Mucosa of rectum (tissue), 2 donors: ENCODE results near the gene PATJ.
"Not testable (repeated sequence)": the region's sequence is repeated elsewhere in the genome, so short reads cannot be mapped to it uniquely, and the experiment has no call there.

Experiments
- H3K27ac ChIP-seq, 2 donors: one replicate each; pipeline ENCODE4 v1.7.0; 2013; ENCODE audit warnings: inconsistent platforms in 2 of 2, low read depth in 2 of 2, low read length in 2 of 2
- H3K27me3 ChIP-seq, 2 donors: one replicate each; pipeline ENCODE4 v1.7.0; 2013; ENCODE audit warnings: low read length in 2 of 2; ENCODE audit not compliant: control insufficient read depth in 2 of 2, insufficient read depth in 2 of 2
- H3K36me3 ChIP-seq, 2 donors: one replicate each; pipeline ENCODE4 v1.7.0; 2013; ENCODE audit warnings: low read length in 2 of 2; ENCODE audit not compliant: control insufficient read depth in 2 of 2, insufficient read depth in 2 of 2
- H3K4me1 ChIP-seq, 2 donors: one replicate each; pipeline ENCODE4 v1.7.0; 2013; ENCODE audit warnings: low read length in 2 of 2, mild to moderate bottlenecking in 1 of 2; ENCODE audit not compliant: control insufficient read depth in 2 of 2, insufficient read depth in 2 of 2
- H3K4me3 ChIP-seq, 2 donors: one replicate each; pipeline ENCODE4 v1.7.0; 2013; ENCODE audit warnings: low read length in 2 of 2
- H3K9ac ChIP-seq, 2 donors: one replicate each; pipeline ENCODE4 v1.7.0; 2013; ENCODE audit warnings: low read length in 2 of 2, low read depth in 1 of 2, mild to moderate bottlenecking in 1 of 2
- H3K9me3 ChIP-seq, 2 donors: one replicate each; pipeline ENCODE4 v1.7.0; 2013; ENCODE audit warnings: low read length in 2 of 2; ENCODE audit not compliant: control insufficient read depth in 2 of 2
- donor health status: healthy.
- donor health status: Normal muscosa, but diverticular disease.

The PATJ gene

GRCh38 chr1:61782771-61783170 is 40.5 kb downstream of the PATJ start:
- Histone ChIP-seq H3K9me3 (no peaks in the 10 kb centered on the region), H3K27me3 (no peaks in the 10 kb centered on the region), H3K36me3 (peaks cover 4 to 20% of the 10 kb centered on the region in 2 donors), H3K27ac (no peak overlapping the region), H3K4me1 (peaks cover 0 to 2% of the 10 kb centered on the region in 2 donors), H3K9ac (no peak overlapping the region), H3K4me3 (no peak overlapping the region)

DNA sequence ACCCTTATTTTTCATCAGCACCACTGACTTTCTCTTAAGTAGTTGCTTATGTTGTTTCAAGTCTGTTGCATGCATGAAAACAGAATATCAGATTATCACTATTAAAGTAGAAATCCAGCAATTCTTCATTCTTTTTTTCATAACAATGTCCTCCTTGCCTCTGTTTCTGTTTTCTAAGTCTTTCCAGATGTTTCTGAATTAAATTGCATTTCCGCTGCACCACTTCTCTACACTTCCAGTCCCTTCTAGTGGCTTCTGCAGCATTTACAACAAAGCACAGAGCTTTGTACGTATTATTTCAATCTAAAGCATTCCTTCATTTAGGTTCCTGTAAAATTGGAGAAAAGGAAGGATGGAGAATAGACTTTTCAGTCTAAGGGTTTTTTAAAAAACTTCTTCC is 42.4 kb downstream of the PATJ start:
- H3K27ac ChIP-seq: no peak overlapping the region
- H3K9me3 ChIP-seq: no peaks in the 10 kb centered on the region
- no peak overlapping the region for H3K4me3 ChIP-seq
- peaks cover 6 to 15% of the 10 kb centered on the region in 2 donors for H3K36me3 ChIP-seq
- H3K27me3 ChIP-seq: no peaks in the 10 kb centered on the region
- H3K4me1 ChIP-seq: peaks cover 0 to 2% of the 10 kb centered on the region in 2 donors
- no peak overlapping the region for H3K9ac ChIP-seq

GRCh38 chr1:61790837-61791236 is 48.6 kb downstream of the PATJ start:
- no peak overlapping the region for H3K4me3 ChIP-seq
- no peak overlapping the region for H3K9ac ChIP-seq
- H3K27ac ChIP-seq: no peak overlapping the region
- no peaks in the 10 kb centered on the region for H3K27me3 ChIP-seq
- H3K36me3 ChIP-seq: peaks cover 8 to 16% of the 10 kb centered on the region in 2 donors
- no peaks in the 10 kb centered on the region for H3K9me3 ChIP-seq
- no peaks in the 10 kb centered on the region for H3K4me1 ChIP-seq

DNA sequence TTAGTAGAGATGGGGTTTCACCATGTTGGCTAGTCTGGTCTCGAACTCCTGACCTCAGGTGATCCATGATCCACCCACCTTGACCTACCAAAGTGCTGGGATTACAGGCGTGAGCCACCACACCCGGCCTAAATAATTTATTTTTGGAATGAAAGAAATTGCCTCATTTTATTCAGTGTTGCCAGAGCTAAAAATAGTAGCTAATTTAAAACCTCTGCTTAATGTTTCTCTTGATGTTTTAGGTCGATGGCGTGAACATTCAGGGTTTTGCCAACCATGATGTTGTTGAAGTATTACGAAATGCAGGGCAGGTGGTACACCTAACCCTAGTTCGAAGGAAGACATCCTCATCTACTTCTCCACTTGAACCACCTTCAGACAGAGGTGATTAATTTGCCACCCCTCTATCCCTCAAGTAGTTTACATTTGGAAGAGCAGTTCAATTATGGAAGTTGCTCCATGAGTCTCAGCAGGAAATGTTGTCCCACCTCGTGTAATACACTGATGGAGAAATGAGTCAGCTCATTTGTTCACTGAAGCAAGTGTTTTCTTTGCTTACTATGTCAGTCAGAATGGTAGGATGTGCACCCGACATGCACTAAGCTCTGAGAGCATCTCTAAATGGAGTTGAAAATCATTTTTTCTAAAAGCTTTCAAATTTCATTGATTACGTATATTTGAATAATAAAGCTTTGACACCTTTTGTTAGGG is 54.9 kb downstream of the PATJ start:
- no peak overlapping the region for H3K4me3 ChIP-seq
- peaks cover 13 to 24% of the 10 kb centered on the region in 2 donors for H3K36me3 ChIP-seq
- H3K9me3 ChIP-seq: no peaks in the 10 kb centered on the region
- no peak overlapping the region for H3K27ac ChIP-seq
- H3K4me1 ChIP-seq: no peaks in the 10 kb centered on the region
- H3K27me3 ChIP-seq: no peaks in the 10 kb centered on the region
- H3K9ac ChIP-seq: no peak overlapping the region

DNA sequence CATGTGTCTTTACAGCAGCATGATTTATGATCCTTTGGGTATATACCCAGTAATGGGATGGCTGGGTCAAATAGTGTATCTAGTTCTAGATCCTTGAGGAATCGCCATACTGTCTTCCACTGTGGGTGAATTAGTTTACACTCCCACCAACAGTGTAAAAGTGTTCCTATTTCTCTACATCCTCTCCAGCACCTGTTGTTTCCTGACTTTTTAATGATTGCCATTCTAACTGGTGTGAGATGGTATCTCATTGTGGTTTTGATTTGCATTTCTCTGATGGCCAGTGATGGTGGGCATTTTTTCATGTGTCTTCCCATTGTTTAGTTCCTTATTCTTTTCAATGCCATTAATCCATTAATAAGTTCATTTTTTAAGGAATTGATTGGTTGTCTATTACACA is 58.8 kb downstream of the PATJ start:
- H3K9me3 ChIP-seq, H3K4me1 ChIP-seq, H3K4me3 ChIP-seq, H3K9ac ChIP-seq, H3K27ac ChIP-seq, H3K27me3 ChIP-seq: not testable (repeated sequence)
- peaks cover 20 to 31% of the 10 kb centered on the region in 2 donors for H3K36me3 ChIP-seq

DNA sequence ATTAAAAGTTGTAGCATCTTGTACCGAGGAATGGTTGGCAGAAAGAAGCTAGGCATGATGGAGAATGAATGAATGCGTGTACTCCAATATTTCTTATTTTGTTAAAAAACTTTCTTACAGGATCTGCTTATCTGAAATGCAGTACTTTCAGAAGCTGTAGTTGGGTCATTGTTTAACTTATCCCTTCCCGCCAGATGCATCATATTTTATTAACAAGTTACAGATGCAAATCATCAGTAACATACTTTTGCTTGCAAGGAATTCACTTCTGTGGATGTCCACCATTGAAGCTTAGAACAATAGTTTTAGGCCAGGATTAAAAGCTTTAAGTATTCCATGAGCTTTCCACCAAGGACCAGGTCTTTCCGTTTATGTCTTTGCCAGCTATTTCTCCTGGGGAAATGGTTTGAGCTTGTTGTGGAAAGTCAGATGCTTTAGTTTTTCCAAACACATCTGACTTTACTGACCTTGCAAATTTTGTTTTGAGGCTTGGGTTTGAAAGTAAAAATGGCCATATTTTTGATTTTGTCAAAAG is 65.4 kb downstream of the PATJ start:
- H3K36me3 ChIP-seq: peaks cover 9 to 17% of the 10 kb centered on the region in 2 donors
- H3K27ac ChIP-seq: no peak overlapping the region
- H3K9ac ChIP-seq: no peak overlapping the region
- H3K4me1 ChIP-seq: no peaks in the 10 kb centered on the region
- H3K27me3 ChIP-seq: no peaks in the 10 kb centered on the region
- H3K9me3 ChIP-seq: no peaks in the 10 kb centered on the region
- H3K4me3 ChIP-seq: no peak overlapping the region

GRCh38 chr1:61808321-61808720 is 66.0 kb downstream of the PATJ start:
- no peak overlapping the region for H3K9ac ChIP-seq
- H3K4me3 ChIP-seq: no peak overlapping the region
- no peaks in the 10 kb centered on the region for H3K9me3 ChIP-seq
- H3K4me1 ChIP-seq: no peaks in the 10 kb centered on the region
- peaks cover 7 to 15% of the 10 kb centered on the region in 2 donors for H3K36me3 ChIP-seq
- H3K27me3 ChIP-seq: no peaks in the 10 kb centered on the region
- no peak overlapping the region for H3K27ac ChIP-seq

DNA sequence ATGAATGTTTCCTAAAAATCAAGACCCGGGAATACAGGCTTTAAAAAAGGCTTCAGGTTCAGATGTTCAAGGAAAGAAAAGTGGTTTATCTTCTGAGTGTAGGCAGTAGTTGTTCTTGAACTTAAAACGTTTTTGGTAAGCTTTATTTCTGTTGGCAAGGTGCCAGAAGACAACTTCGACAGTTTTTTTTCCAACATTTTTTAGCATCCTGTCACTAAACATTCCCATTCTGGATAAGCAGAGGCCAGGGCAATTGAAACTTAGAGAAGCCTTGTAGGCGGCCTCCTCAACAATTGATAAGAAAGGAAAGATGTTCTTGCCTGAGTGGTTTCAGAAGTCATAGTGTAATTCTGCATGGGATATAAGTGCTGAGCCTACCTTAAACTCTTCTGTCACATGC is 66.7 kb downstream of the PATJ start:
- Histone ChIP-seq H3K36me3 (peaks cover 7 to 15% of the 10 kb centered on the region in 2 donors), H3K4me3 (no peak overlapping the region), H3K27ac (no peak overlapping the region), H3K9me3 (no peaks in the 10 kb centered on the region), H3K9ac (no peak overlapping the region), H3K4me1 (no peaks in the 10 kb centered on the region), H3K27me3 (no peaks in the 10 kb centered on the region)

- no peak overlapping the region for H3K4me3 ChIP-seq
- H3K4me1 ChIP-seq: no peaks in the 10 kb centered on the region
- H3K27me3 ChIP-seq: no peaks in the 10 kb centered on the region
- H3K36me3 ChIP-seq: peaks cover under 1 to 11% of the 10 kb centered on the region in 2 donors
- H3K27ac ChIP-seq: no peak overlapping the region
- H3K9me3 ChIP-seq: no peaks in the 10 kb centered on the region
- H3K9ac ChIP-seq: no peak overlapping the region
Observed at GRCh38 chr1:61812916-61813315, 70.6 kb downstream of the PATJ start.

DNA sequence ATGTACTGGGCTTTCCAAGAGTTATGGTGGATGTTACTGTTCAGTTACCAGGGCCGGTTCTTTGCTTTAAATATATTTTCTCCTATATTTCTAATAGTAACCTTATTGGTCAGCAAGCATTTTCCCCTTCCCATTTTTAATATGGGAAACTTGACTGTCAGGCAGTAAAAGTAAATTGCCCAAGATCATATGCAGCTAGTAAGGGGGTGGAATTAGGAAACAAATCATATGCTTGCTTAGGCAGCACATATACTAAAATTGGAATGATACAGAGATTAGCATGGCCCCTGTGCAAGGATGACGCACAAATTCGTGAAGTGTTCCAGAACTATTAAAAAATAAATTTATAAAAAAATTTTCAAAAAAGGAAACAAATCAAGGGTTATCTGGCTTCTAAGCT is 73.9 kb downstream of the PATJ start:
- Histone ChIP-seq H3K36me3 (peaks cover 7 to 18% of the 10 kb centered on the region in 2 donors), H3K27ac (no peak overlapping the region), H3K9me3 (no peaks in the 10 kb centered on the region), H3K27me3 (no peaks in the 10 kb centered on the region), H3K9ac (no peak overlapping the region), H3K4me3 (no peak overlapping the region), H3K4me1 (no peaks in the 10 kb centered on the region)
